HL-60 (cell line): ENCODE results near the gene KSR2.
"Not testable (repeated sequence)": the region's sequence is repeated elsewhere in the genome, so short reads cannot be mapped to it uniquely, and the experiment has no call there.

Experiments used
- DNase-seq, 2 experiments: peaks; one replicate each; pipeline ENCODE4 v3.0.0-alpha.2; 2010 to 2020; ENCODE audit warnings: low read depth in 1 of 2, low spot score in 1 of 2
- H3K27ac ChIP-seq: fragments of 250-450 bp; sonication (Bioruptor Pico); replicated peaks from 2 replicates; pipeline ENCODE4 v1.5.1; 2020; ENCODE audit warnings: mild to moderate bottlenecking, moderate library complexity
- H3K27me3 ChIP-seq: fragments of 250-450 bp; sonication (Bioruptor Pico); 2 replicates; pipeline ENCODE4 v1.5.1; 2021; ENCODE audit warnings: mild to moderate bottlenecking, moderate library complexity; ENCODE audit not compliant: insufficient read depth, poor library complexity, severe bottlenecking
- H3K4me3 ChIP-seq: replicated peaks from 2 replicates; pipeline ENCODE4 v1.5.1; 2011; ENCODE audit warnings: mild to moderate bottlenecking, control low read depth, low read length; ENCODE audit not compliant: insufficient read depth
- GABPA ChIP-seq: IDR thresholded peaks from 2 replicates; pipeline ENCODE4 v1.6.1; 2012; ENCODE audit warnings: low read depth
- POLR2AphosphoS5 ChIP-seq: IDR thresholded peaks from 2 replicates; pipeline ENCODE4 v1.6.1; 2012; ENCODE audit warnings: low read depth
- SPI1 ChIP-seq: IDR thresholded peaks from 2 replicates; pipeline ENCODE4 v1.6.1; 2012; ENCODE audit warnings: low read depth, mild to moderate bottlenecking, borderline replicate concordance
- TF ChIP-seq, protein P1 (sequence below): IDR thresholded peaks from 2 replicates; pipeline ENCODE4 v1.6.1; 2012; ENCODE audit warnings: low read depth; ENCODE audit not compliant: insufficient replicate concordance
- TF ChIP-seq, protein P2 (sequence below): IDR thresholded peaks from one replicate; pipeline ENCODE4 v1.5.1; 2011; ENCODE audit warnings: low read length, control low read depth, inconsistent platforms; ENCODE audit not compliant: insufficient read depth

Gene KSR2

DNA sequence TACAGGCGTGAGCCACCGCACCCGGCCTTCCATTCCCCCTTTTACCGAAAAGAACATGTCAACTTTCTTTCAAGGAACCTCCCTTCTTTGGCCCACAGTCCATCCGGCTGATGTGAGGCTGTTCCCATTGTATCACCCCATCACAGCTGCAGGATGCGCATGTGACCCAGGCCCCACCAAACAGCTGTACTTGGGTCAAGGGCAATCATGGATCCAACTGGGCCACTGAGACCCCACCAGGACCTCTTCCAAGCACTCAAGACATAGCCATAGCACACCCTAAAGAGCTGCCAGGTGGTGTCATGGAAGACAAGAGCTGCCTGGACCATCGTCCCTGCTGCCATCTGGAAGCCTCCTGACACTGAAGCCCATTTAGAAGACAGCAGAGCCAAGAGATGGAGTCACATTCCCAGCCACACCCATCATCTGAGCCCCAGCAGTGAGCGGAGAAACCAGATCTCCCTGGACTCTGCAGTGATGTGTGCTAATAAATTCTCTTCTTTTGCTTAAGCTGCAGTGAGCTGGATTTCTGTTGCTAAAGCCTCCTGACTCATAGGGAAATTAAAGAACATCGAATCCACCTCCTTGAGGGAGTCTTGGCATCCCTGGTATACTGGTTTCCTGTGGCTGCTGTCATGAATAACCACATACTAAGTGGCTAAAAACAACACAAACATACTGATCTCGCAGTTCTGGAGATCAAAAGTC lies 105.6 kb downstream of the KSR2 start:
- TF ChIP-seq, protein P1, sequence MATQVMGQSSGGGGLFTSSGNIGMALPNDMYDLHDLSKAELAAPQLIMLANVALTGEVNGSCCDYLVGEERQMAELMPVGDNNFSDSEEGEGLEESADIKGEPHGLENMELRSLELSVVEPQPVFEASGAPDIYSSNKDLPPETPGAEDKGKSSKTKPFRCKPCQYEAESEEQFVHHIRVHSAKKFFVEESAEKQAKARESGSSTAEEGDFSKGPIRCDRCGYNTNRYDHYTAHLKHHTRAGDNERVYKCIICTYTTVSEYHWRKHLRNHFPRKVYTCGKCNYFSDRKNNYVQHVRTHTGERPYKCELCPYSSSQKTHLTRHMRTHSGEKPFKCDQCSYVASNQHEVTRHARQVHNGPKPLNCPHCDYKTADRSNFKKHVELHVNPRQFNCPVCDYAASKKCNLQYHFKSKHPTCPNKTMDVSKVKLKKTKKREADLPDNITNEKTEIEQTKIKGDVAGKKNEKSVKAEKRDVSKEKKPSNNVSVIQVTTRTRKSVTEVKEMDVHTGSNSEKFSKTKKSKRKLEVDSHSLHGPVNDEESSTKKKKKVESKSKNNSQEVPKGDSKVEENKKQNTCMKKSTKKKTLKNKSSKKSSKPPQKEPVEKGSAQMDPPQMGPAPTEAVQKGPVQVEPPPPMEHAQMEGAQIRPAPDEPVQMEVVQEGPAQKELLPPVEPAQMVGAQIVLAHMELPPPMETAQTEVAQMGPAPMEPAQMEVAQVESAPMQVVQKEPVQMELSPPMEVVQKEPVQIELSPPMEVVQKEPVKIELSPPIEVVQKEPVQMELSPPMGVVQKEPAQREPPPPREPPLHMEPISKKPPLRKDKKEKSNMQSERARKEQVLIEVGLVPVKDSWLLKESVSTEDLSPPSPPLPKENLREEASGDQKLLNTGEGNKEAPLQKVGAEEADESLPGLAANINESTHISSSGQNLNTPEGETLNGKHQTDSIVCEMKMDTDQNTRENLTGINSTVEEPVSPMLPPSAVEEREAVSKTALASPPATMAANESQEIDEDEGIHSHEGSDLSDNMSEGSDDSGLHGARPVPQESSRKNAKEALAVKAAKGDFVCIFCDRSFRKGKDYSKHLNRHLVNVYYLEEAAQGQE, result no peak
- TF ChIP-seq POLR2AphosphoS5 (no peak), GABPA (no peak), SPI1 (no peak)
- TF ChIP-seq, protein P2, sequence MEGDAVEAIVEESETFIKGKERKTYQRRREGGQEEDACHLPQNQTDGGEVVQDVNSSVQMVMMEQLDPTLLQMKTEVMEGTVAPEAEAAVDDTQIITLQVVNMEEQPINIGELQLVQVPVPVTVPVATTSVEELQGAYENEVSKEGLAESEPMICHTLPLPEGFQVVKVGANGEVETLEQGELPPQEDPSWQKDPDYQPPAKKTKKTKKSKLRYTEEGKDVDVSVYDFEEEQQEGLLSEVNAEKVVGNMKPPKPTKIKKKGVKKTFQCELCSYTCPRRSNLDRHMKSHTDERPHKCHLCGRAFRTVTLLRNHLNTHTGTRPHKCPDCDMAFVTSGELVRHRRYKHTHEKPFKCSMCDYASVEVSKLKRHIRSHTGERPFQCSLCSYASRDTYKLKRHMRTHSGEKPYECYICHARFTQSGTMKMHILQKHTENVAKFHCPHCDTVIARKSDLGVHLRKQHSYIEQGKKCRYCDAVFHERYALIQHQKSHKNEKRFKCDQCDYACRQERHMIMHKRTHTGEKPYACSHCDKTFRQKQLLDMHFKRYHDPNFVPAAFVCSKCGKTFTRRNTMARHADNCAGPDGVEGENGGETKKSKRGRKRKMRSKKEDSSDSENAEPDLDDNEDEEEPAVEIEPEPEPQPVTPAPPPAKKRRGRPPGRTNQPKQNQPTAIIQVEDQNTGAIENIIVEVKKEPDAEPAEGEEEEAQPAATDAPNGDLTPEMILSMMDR, result no peak
- Histone ChIP-seq H3K27ac (no peak overlapping the region), H3K27me3 (no peaks in the 10 kb centered on the region), H3K4me3 (no peak overlapping the region)
- no peak for DNase-seq

DNA sequence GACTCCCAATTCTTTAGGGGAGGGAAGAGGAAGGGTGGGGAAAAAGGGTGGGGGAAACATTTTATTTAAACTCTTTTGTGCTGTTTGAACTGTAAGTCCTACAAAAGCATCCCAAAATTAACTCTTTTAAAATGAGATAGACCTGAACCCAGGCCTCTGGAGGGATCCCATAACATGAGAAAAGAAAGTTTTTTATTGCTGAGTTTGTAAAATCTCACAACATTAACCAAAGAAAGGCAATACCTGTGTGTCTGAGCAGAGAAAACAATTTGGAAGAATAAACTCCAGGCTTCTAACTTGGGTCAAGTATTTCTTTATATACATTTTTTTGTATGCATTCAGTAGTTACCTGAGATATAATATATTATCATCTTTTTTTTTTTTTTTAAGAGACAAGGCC lies 107.1 kb downstream of the KSR2 start:
- no peak overlapping the region for H3K27ac ChIP-seq
- H3K27me3 ChIP-seq, result no peaks in the 10 kb centered on the region
- H3K4me3 ChIP-seq, result no peak overlapping the region
- TF ChIP-seq, protein P2, result no peak
- TF ChIP-seq SPI1 (no peak), GABPA (no peak), POLR2AphosphoS5 (no peak)
- TF ChIP-seq, protein P1, result no peak
- no peak for DNase-seq

DNA sequence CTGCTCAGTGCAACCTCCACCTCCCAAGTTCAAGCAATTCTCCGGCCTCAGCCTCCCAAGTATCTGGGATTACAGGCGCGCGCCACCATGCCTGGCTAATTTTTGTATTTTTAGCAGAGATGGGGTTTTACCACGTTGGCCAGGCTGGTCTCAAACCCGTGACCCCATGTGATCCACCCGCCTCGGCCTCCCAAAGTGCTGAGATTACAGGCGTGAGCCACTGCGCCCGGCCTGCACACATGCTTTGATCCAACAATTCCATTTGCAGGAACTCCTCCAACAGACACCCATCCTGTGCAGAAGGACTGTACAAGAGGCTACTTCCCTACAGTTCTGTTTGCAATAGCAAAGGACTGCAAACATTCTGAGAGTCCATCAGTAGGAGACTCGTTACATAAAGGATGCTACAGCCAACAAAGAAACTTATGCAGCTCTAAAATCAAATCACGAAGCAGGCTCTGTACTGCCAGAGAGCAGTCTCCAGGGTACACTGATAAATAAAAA lies 108.0 kb downstream of the KSR2 start:
- H3K4me3 ChIP-seq, DNase-seq, H3K27me3 ChIP-seq, H3K27ac ChIP-seq: not testable (repeated sequence)

DNA sequence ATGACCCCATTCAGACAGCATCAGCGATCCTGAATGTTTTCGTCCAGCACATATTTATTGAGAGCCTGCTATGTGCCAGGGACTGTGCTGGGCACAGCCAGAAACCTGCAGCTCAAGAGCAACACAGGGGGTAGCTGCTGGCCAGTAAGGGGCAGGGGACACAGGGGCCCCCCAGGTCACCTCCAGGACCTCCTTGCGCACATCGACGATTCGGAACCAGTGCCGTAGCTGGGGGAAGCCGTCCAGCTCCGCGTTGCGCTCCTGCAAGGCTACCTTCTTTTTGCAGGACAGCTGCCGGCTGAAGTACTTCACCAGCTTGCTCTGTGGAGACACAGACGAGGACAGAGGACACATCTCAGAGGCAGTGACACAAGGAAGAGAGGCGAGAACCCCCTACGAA lies 108.7 kb downstream of the KSR2 start:
- H3K27me3 ChIP-seq, result no peaks in the 10 kb centered on the region
- DNase-seq, result no peak
- TF ChIP-seq POLR2AphosphoS5 (no peak), GABPA (no peak), SPI1 (no peak)
- TF ChIP-seq, protein P2, result no peak
- TF ChIP-seq, protein P1, result no peak
- no peak overlapping the region for H3K27ac ChIP-seq
- H3K4me3 ChIP-seq, result no peak overlapping the region
